OCI-LY7 (cell line): ENCODE data around the gene WNT7A.

Source experiments
- CTCF ChIP-seq: fragments of 200-600 bp; sonication (generic); conservative IDR thresholded peaks from 2 replicates; pipeline ENCODE4 v1.5.1; 2014; ENCODE audit warnings: mild to moderate bottlenecking, antibody characterized with exemption, low read length, moderate library complexity, mixed read lengths
- EZH2phosphoT487 ChIP-seq: fragments of 200-600 bp; sonication (generic); IDR thresholded peaks from 2 replicates; pipeline ENCODE4 v1.6.1; 2018; ENCODE audit warnings: low read depth, borderline replicate concordance, mild to moderate bottlenecking, mixed run types, antibody characterized with exemption, low read length, moderate library complexity, mixed read lengths

DNA sequence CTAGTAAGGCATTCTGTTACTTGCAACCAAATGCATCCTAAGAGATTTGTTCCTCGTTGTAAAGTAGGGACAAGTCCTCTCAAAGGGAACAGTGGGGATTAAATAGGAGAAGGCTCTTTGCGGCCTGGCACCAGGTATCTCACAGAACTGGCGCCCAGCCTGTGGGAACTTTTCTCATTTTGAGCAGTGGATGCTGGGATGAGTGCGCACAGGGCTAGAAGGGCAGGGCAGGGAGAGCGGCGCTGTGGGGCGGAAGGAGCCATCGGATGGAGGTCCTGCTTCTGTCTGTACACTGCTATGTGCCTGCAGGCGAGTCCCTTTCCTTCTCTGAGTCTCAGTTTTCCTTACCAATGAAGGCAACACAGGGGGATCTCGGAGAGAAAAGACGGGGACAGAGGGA lies 50.6 kb downstream of the WNT7A start:
- TF ChIP-seq CTCF (no peak), EZH2phosphoT487 (no peak)
